Natural killer cell (primary cell): ENCODE results near the gene SLC4A7. TPM values are rescaled to one million over a fixed set of nuclear protein-coding genes. Genes with fewer than 3 reads are reported as not detected.

Source experiments
- ATAC-seq, 3 donors: fragments of 150-1000 bp in 2 of 3; fragments of 200-7000 bp in 1 of 3; cut with Tn5 transposase; 1 replicate in 1 of 3; 2 replicates in 2 of 3; pipeline ENCODE4 v1.10.0; 2021; ENCODE audit warnings: mild to moderate bottlenecking in 2 of 3, moderate library complexity in 2 of 3
- DNase-seq, 2 donors: peaks; one replicate each; pipeline versions ENCODE4 v3.0.0 to v3.0.0-alpha.2; 2013 to 2021; ENCODE audit warnings: mixed read lengths in 1 of 2
- H3K27ac ChIP-seq: one replicate; pipeline ENCODE4 v1.5.1; 2013; ENCODE audit warnings: mild to moderate bottlenecking, low read length
- H3K27me3 ChIP-seq: one replicate; pipeline ENCODE4 v1.6.1; 2013; ENCODE audit warnings: low read length; ENCODE audit not compliant: control insufficient read depth, insufficient read depth
- H3K36me3 ChIP-seq: one replicate; pipeline ENCODE4 v1.6.1; 2013; ENCODE audit warnings: low read length; ENCODE audit not compliant: control insufficient read depth, insufficient read depth
- H3K4me1 ChIP-seq: one replicate; pipeline ENCODE4 v1.6.1; 2013; ENCODE audit warnings: low read length; ENCODE audit not compliant: control insufficient read depth, insufficient read depth
- H3K4me3 ChIP-seq: one replicate; pipeline ENCODE4 v1.5.1; 2013; ENCODE audit warnings: low read length
- H3K9me3 ChIP-seq: one replicate; pipeline ENCODE4 v1.6.1; 2013; ENCODE audit warnings: low read length; ENCODE audit not compliant: control insufficient read depth, insufficient read depth
- H3K27ac Mint-ChIP-seq, 2 donors: one replicate each; pipeline ENCODE4 v1.8.0; 2022; ENCODE audit warnings: mild to moderate bottlenecking in 2 of 2, mixed read lengths in 2 of 2, moderate library complexity in 1 of 2
- H3K27me3 Mint-ChIP-seq, 2 donors: one replicate each; pipeline ENCODE4 v1.8.0; 2022; ENCODE audit warnings: low read depth in 2 of 2, mixed read lengths in 2 of 2
- H3K36me3 Mint-ChIP-seq: one replicate; pipeline ENCODE4 v1.8.0; 2022; ENCODE audit warnings: mixed read lengths
- H3K4me1 Mint-ChIP-seq, 2 donors: one replicate each; pipeline ENCODE4 v1.8.0; 2022; ENCODE audit warnings: mixed read lengths in 2 of 2
- H3K4me3 Mint-ChIP-seq: one replicate; pipeline ENCODE4 v1.8.0; 2022; ENCODE audit warnings: mild to moderate bottlenecking, moderate library complexity, mixed read lengths
- H3K9me3 Mint-ChIP-seq, 2 donors: one replicate each; pipeline ENCODE4 v1.8.0; 2022; ENCODE audit warnings: mixed read lengths in 2 of 2
- CTCF ChIP-seq: fragments of 200-600 bp; IDR thresholded peaks from one replicate; pipeline ENCODE4 v1.8.0; 2022; ENCODE audit warnings: antibody characterized with exemption
- WGBS: methylation state at CpG from one replicate; pipeline ENCODE4 v1.1.7; 2013; ENCODE audit warnings: missing lambda C conversion rate; ENCODE audit not compliant: insufficient coverage; 5-methylcytosine and 5-hydroxymethylcytosine counted together
- intact Hi-C: fragments of 100-400 bp; cut with micrococcal nuclease; formaldehyde crosslinking; loops from one replicate; pipeline ENCODE4 v1.14.2; 2022
- total RNA-seq, 4 donors: library from RNA; stranded (reverse); fragments of 120-200 nt in 1 of 4; gene quantifications; one replicate each; pipeline versions ENCODE4 v1.2.3 to v1.2.4, GENCODE V29; 2013 to 2022

SLC4A7 gene
- total RNA-seq, 3 donors from 2014 or later (not counting 1 experiment from before 2014, with no cell fraction given): 36.4 to 48.0 (median 41.3) TPM

- H3K27ac ChIP-seq: no peak overlapping the region
- no peaks in the 10 kb centered on the region for H3K36me3 Mint-ChIP-seq
- no peak overlapping the region for H3K27ac Mint-ChIP-seq
- H3K27me3 Mint-ChIP-seq: no peaks in the 10 kb centered on the region
- no peak overlapping the region for H3K4me3 ChIP-seq
- no peaks in the 10 kb centered on the region for H3K4me1 ChIP-seq
- WGBS: no CpG with 5 or more reads among the region's 1 CpG
- no peaks in the 10 kb centered on the region for H3K36me3 ChIP-seq
- no peak for DNase-seq
- no peak for ATAC-seq
- peaks cover 0 to 2% of the 10 kb centered on the region in 2 donors for H3K9me3 Mint-ChIP-seq
- H3K4me3 Mint-ChIP-seq: no peak overlapping the region
- intact Hi-C loops: no loop called here
- TF ChIP-seq CTCF: no peak
- no peaks in the 10 kb centered on the region for H3K9me3 ChIP-seq
- no peaks in the 10 kb centered on the region for H3K4me1 Mint-ChIP-seq
- H3K27me3 ChIP-seq: no peaks in the 10 kb centered on the region
Observed at GRCh38 chr3:27326202-27326601, 158.0 kb downstream of the SLC4A7 start.

GRCh38 chr3:27325419-27325818, 158.8 kb downstream of the SLC4A7 start:
- H3K36me3 ChIP-seq: no peaks in the 10 kb centered on the region
- no peaks in the 10 kb centered on the region for H3K4me1 ChIP-seq
- Mint-ChIP-seq H3K27me3 (no peaks in the 10 kb centered on the region), H3K4me3 (no peak overlapping the region), H3K9me3 (peaks cover 0 to 2% of the 10 kb centered on the region in 2 donors), H3K4me1 (no peaks in the 10 kb centered on the region), H3K27ac (no peak overlapping the region), H3K36me3 (no peaks in the 10 kb centered on the region)
- H3K27me3 ChIP-seq: no peaks in the 10 kb centered on the region
- 89% methylated on average over 1 of the region's 1 CpG for WGBS
- DNase-seq: no peak
- intact Hi-C loops: no loop called here
- ATAC-seq: no peak
- H3K4me3 ChIP-seq: no peak overlapping the region
- no peak overlapping the region for H3K27ac ChIP-seq
- H3K9me3 ChIP-seq: no peaks in the 10 kb centered on the region
- TF ChIP-seq CTCF: no peak

GRCh38 chr3:27324686-27325085, 159.5 kb downstream of the SLC4A7 start:
- 78% methylated on average over 2 of the region's 2 CpGs for WGBS
- H3K4me3 ChIP-seq: no peak overlapping the region
- H3K36me3 Mint-ChIP-seq: no peaks in the 10 kb centered on the region
- DNase-seq (no peak), ATAC-seq (no peak)
- peaks cover 0 to 2% of the 10 kb centered on the region in 2 donors for H3K9me3 Mint-ChIP-seq
- intact Hi-C loops: no loop called here
- no peaks in the 10 kb centered on the region for H3K36me3 ChIP-seq
- no peaks in the 10 kb centered on the region for H3K9me3 ChIP-seq
- H3K27ac ChIP-seq: no peak overlapping the region
- H3K4me1 Mint-ChIP-seq: no peaks in the 10 kb centered on the region
- TF ChIP-seq CTCF: no peak
- H3K27me3 Mint-ChIP-seq: no peaks in the 10 kb centered on the region
- H3K4me1 ChIP-seq: no peaks in the 10 kb centered on the region
- no peaks in the 10 kb centered on the region for H3K27me3 ChIP-seq
- H3K4me3 Mint-ChIP-seq: no peak overlapping the region
- H3K27ac Mint-ChIP-seq: no peak overlapping the region

- no peaks in the 10 kb centered on the region for H3K36me3 ChIP-seq
- Mint-ChIP-seq H3K9me3 (no peaks in the 10 kb centered on the region), H3K27me3 (no peaks in the 10 kb centered on the region), H3K36me3 (no peaks in the 10 kb centered on the region), H3K4me1 (no peaks in the 10 kb centered on the region), H3K4me3 (no peak overlapping the region), H3K27ac (no peak overlapping the region)
- H3K4me1 ChIP-seq: no peaks in the 10 kb centered on the region
- no peaks in the 10 kb centered on the region for H3K27me3 ChIP-seq
- H3K9me3 ChIP-seq: no peaks in the 10 kb centered on the region
- no peak for DNase-seq
- TF ChIP-seq CTCF: no peak
- H3K27ac ChIP-seq: no peak overlapping the region
- no peak for ATAC-seq
- whole genome bisulfite sequencing: 87% methylated on average over 2 of the region's 3 CpGs
- intact Hi-C loops: no loop called here
- no peak overlapping the region for H3K4me3 ChIP-seq
Observed at GRCh38 chr3:27323087-27323570, 161.1 kb downstream of the SLC4A7 start.
